IPS DF 6.9 (cell line): ENCODE measurements around the gene TBC1D8.

Source experiments
- DNase-seq: peaks from one replicate; pipeline ENCODE4 v3.0.0-alpha.2; 2013; ENCODE audit warnings: low read depth, low spot score
- H3K27ac ChIP-seq: one replicate; pipeline ENCODE4 v1.5.1; 2013; ENCODE audit warnings: low read length, control low read depth
- H3K27me3 ChIP-seq: 2 replicates; pipeline ENCODE4 v1.6.1; 2013; ENCODE audit warnings: mild to moderate bottlenecking, low read length; ENCODE audit not compliant: control insufficient read depth, insufficient read depth
- H3K36me3 ChIP-seq: 2 replicates; pipeline ENCODE4 v1.6.1; 2013; ENCODE audit warnings: low read length; ENCODE audit not compliant: control insufficient read depth, insufficient read depth
- H3K4me1 ChIP-seq: 2 replicates; pipeline ENCODE4 v1.6.1; 2013; ENCODE audit warnings: low read length; ENCODE audit not compliant: control insufficient read depth, insufficient read depth
- H3K4me3 ChIP-seq: 2 replicates; pipeline ENCODE4 v1.5.1; 2013; ENCODE audit warnings: mild to moderate bottlenecking, low read length
- H3K9me3 ChIP-seq: 2 replicates; pipeline ENCODE4 v1.6.1; 2013; ENCODE audit warnings: low read length, inconsistent platforms; ENCODE audit not compliant: control insufficient read depth, insufficient read depth
- WGBS: extraction: QIAGEN DNeasy Blood & Tissue Kit; methylation state at CpG from one replicate; pipeline ENCODE4 v1.1.7; 2013; ENCODE audit warnings: mixed read lengths, missing lambda C conversion rate; ENCODE audit not compliant: insufficient read length, insufficient coverage; 5-methylcytosine and 5-hydroxymethylcytosine counted together

The TBC1D8 gene

DNA sequence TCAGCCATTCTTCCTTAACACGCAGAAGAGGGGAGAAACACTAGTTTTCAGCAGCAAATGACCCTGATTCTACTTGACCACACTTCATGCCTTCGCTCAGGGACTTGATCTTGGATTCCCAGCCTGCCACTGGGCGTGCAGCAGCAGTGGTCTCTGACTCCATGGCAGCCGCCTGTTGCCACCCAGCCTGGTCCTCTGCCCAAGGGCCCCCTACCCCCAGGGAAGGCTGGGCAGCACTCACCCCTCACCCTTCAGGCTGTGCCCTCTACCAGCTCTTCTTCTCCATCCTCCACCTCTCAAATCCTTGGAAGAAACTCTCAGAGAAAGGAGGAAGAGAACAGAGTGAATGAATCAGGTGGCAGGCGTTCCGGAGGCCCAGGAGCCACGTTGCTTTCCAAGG, 181.2 kb downstream of the TBC1D8 start:
- no peaks in the 10 kb centered on the region for H3K27me3 ChIP-seq
- H3K4me3 ChIP-seq, result no peak overlapping the region
- no CpG with 5 or more reads among the region's 7 CpGs for WGBS
- H3K4me1 ChIP-seq, result no peaks in the 10 kb centered on the region
- no peaks in the 10 kb centered on the region for H3K9me3 ChIP-seq
- H3K27ac ChIP-seq, result no peak overlapping the region
- no peak for DNase-seq
- H3K36me3 ChIP-seq, result no peaks in the 10 kb centered on the region

DNA sequence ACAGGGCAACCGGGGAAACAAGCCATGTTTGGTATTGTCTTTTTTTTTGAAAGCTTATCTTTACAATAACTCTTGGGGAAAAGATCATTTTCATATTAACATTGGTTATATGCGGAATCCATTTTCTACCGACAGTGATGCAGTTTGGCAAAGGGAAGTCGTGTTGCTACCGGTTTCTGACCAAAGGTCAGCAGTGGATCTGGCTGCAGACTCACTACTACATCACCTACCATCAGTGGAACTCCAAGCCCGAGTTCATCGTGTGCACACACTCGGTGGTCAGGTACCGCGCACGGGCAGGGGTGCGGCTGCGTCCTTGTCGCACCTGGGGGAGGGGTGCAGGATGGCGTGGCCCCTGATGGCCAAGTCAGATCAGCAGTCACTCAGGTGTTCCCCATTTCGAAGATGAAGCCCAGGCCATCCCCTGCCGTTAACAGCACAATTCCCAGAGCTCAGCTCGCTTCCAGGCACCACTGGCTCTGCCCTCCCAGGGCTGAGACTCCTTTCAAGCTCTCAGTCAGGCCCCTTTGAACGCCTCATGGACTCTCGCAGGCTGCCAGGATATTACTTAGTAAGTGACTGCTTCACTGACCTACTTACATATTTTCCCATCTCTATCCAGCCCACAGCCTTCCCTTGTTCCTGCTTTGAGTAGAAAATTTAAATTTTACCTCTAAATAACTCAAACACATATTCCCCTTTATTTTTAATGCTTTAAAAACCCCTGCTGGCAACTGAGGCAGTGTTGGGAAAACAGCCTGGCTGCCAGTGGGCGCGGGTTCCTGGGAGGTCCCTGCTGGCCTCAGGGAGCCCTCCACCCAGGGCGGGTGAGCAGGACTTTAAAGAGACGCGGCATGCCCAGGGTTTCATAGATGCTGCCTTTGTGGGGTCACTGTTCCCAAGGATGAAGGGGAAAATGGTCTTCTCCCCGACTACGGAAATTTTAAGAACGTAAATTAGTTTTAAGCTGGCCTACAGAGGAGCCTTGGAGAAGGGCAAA, 182.7 kb downstream of the TBC1D8 start:
- Histone ChIP-seq H3K36me3 (no peaks in the 10 kb centered on the region), H3K4me3 (no peak overlapping the region), H3K27me3 (no peaks in the 10 kb centered on the region), H3K27ac (no peak overlapping the region), H3K4me1 (no peaks in the 10 kb centered on the region), H3K9me3 (no peaks in the 10 kb centered on the region)
- no peak for DNase-seq
- WGBS, result no CpG with 5 or more reads among the region's 28 CpGs

- Histone ChIP-seq H3K27me3 (no peaks in the 10 kb centered on the region), H3K4me3 (no peak overlapping the region), H3K36me3 (no peaks in the 10 kb centered on the region), H3K9me3 (no peaks in the 10 kb centered on the region), H3K27ac (no peak overlapping the region), H3K4me1 (no peaks in the 10 kb centered on the region)
- DNase-seq, result no peak
- WGBS, result no CpG with 5 or more reads among the region's 8 CpGs
These were observed 183.5 kb downstream of the TBC1D8 start for GRCh38 chr2:100967716-100968115.

GRCh38 chr2:100965596-100965995, 185.6 kb downstream of the TBC1D8 start:
- no peaks in the 10 kb centered on the region for H3K27me3 ChIP-seq
- no CpG with 5 or more reads among the region's 5 CpGs for WGBS
- DNase-seq, result no peak
- no peaks in the 10 kb centered on the region for H3K9me3 ChIP-seq
- no peak overlapping the region for H3K27ac ChIP-seq
- no peaks in the 10 kb centered on the region for H3K36me3 ChIP-seq
- H3K4me1 ChIP-seq, result no peaks in the 10 kb centered on the region
- no peak overlapping the region for H3K4me3 ChIP-seq

- Histone ChIP-seq H3K4me3 (no peak overlapping the region), H3K36me3 (no peaks in the 10 kb centered on the region), H3K27me3 (no peaks in the 10 kb centered on the region), H3K9me3 (no peaks in the 10 kb centered on the region), H3K27ac (no peak overlapping the region), H3K4me1 (no peaks in the 10 kb centered on the region)
- no CpG with 5 or more reads among the region's 11 CpGs for WGBS
- DNase-seq, result no peak
These were observed 186.5 kb downstream of the TBC1D8 start for GRCh38 chr2:100964681-100965169.

GRCh38 chr2:100964222-100964621, 187.0 kb downstream of the TBC1D8 start:
- no CpG with 5 or more reads among the region's 12 CpGs for WGBS
- H3K4me1 ChIP-seq, result no peaks in the 10 kb centered on the region
- no peaks in the 10 kb centered on the region for H3K27me3 ChIP-seq
- H3K36me3 ChIP-seq, result no peaks in the 10 kb centered on the region
- no peak for DNase-seq
- H3K27ac ChIP-seq, result no peak overlapping the region
- no peaks in the 10 kb centered on the region for H3K9me3 ChIP-seq
- no peak overlapping the region for H3K4me3 ChIP-seq

DNA sequence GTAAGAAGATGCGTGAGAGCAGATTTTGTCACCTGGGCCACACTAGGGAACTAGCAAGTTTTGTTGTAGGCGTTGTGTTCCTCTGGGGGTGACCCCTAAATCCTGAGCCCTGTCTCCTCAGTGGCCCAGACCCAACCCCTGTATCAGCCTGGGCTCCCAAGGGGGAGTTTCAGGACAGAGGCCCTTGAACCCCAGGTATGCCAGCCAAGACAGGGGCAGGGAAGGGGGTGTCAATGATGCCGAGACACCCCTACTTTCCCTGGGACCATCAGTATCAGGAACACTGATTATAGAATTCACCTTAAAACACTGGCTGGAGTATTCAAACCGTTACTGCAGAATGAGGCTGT, 188.2 kb downstream of the TBC1D8 start:
- Histone ChIP-seq H3K9me3 (no peaks in the 10 kb centered on the region), H3K36me3 (no peaks in the 10 kb centered on the region), H3K4me1 (no peaks in the 10 kb centered on the region), H3K27ac (no peak overlapping the region), H3K27me3 (no peaks in the 10 kb centered on the region), H3K4me3 (no peak overlapping the region)
- no CpG with 5 or more reads among the region's 4 CpGs for WGBS
- DNase-seq, result no peak

GRCh38 chr2:100962366-100963025, 188.7 kb downstream of the TBC1D8 start:
- H3K27ac ChIP-seq, result no peak overlapping the region
- DNase-seq, result no peak
- H3K9me3 ChIP-seq, result no peaks in the 10 kb centered on the region
- no CpG with 5 or more reads among the region's 12 CpGs for WGBS
- H3K36me3 ChIP-seq, result no peaks in the 10 kb centered on the region
- H3K27me3 ChIP-seq, result no peaks in the 10 kb centered on the region
- H3K4me3 ChIP-seq, result no peak overlapping the region
- H3K4me1 ChIP-seq, result no peaks in the 10 kb centered on the region

DNA sequence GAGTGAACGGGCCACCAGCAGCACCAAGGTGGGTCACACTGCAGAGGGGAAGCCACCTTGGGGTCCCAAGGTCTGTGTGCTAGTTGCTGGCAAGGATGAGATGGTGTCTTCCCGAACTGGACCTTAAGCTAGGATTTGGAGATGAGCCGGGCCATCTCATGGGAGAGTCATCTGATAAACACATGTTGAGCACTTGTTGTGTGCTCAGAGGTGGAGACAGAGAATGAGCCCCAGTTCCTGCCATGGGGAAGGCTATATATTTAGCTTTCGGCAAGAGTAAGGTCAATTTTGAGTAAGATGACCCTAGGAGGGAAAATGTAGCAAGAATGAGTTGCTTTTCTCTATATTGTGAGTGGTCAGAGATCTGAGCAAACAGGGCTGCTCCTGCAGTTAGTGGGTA, 190.5 kb downstream of the TBC1D8 start:
- no peaks in the 10 kb centered on the region for H3K9me3 ChIP-seq
- H3K36me3 ChIP-seq, result no peaks in the 10 kb centered on the region
- no peak overlapping the region for H3K4me3 ChIP-seq
- no CpG with 5 or more reads among the region's 4 CpGs for WGBS
- H3K27me3 ChIP-seq, result no peaks in the 10 kb centered on the region
- no peak overlapping the region for H3K27ac ChIP-seq
- DNase-seq, result no peak
- no peaks in the 10 kb centered on the region for H3K4me1 ChIP-seq

DNA sequence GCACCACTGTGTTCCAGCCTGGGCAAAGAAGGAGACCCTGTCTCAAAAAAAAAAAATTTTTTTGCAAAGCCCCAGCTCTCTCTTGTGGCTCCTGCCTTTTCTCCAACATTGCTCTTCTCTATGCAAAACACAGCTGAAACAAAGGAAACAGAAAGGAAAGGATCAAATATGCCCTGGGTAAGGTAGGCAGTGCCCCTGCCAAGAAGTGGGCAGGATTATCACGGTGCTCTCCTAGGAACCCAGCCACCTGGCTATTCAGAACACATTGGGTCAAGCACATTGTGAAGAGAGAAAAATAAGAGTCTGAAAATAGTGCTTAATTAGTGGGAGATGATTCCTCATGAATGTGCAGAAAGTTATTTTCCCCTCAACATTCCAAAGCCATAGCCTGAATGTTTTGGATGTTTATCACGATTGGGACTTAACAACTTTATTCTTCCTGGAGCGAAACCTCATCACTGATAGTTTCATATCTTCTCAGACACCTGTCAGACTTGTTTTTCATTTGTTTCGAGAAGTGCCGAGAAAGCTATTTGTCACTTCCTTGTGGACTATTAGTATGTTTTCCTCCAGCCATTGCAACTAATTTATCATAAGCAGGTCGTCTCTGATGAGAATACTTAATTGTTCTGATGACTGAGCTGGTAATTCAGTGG, 191.8 kb downstream of the TBC1D8 start:
- no peaks in the 10 kb centered on the region for H3K36me3 ChIP-seq
- no peak overlapping the region for H3K4me3 ChIP-seq
- no peak overlapping the region for H3K27ac ChIP-seq
- no peaks in the 10 kb centered on the region for H3K4me1 ChIP-seq
- WGBS, result no CpG with 5 or more reads among the region's 6 CpGs
- no peak for DNase-seq
- H3K9me3 ChIP-seq, result no peaks in the 10 kb centered on the region
- no peaks in the 10 kb centered on the region for H3K27me3 ChIP-seq
